ENCODE data around the gene KIAA0753. TPM values are rescaled to one million over a fixed set of nuclear protein-coding genes. Genes with fewer than 3 reads are reported as not detected.
A peak's percentile ranks its signal among the peaks of the same experiment; 100 is the strongest.
"Not testable (repeated sequence)": the region's sequence is repeated elsewhere in the genome, so short reads cannot be mapped to it uniquely, and the experiment has no call there.

KIAA0753 gene
- total RNA-seq, 1 donor from 2014 or later, result 33.7 TPM

DNA sequence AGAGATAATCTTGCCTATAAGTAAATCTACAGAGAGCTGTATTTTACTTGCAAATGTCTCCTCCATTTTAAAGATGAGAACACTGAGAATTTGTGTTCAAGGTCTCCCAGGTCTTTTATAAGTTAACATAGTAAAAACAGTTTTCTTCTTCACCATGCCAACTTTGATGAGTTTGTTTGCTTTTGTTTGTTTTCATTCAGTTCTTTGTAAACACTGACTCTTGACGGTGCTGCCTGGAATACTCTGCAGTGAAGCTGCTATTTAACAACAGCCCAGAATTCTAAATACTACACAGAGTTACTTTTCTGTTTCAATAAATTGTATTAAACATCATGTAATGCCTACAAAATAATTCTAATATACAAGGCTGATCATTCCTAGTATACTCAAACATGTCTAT, 42.8 kb downstream of the KIAA0753 start:
- Mint-ChIP-seq H3K27me3 (no peaks in the 10 kb centered on the region), H3K4me1 (ENCODE audit: unreplicated experiment) (peaks cover 3% of the 10 kb centered on the region), H3K36me3 (peaks cover 41% of the 10 kb centered on the region), H3K9me3 (no peaks in the 10 kb centered on the region), H3K4me3 (no peak overlapping the region), H3K27ac (no peak overlapping the region)
- no peak for DNase-seq (ENCODE audit: extremely low spot score, unreplicated experiment)
- TF ChIP-seq, protein P1, sequence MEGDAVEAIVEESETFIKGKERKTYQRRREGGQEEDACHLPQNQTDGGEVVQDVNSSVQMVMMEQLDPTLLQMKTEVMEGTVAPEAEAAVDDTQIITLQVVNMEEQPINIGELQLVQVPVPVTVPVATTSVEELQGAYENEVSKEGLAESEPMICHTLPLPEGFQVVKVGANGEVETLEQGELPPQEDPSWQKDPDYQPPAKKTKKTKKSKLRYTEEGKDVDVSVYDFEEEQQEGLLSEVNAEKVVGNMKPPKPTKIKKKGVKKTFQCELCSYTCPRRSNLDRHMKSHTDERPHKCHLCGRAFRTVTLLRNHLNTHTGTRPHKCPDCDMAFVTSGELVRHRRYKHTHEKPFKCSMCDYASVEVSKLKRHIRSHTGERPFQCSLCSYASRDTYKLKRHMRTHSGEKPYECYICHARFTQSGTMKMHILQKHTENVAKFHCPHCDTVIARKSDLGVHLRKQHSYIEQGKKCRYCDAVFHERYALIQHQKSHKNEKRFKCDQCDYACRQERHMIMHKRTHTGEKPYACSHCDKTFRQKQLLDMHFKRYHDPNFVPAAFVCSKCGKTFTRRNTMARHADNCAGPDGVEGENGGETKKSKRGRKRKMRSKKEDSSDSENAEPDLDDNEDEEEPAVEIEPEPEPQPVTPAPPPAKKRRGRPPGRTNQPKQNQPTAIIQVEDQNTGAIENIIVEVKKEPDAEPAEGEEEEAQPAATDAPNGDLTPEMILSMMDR (conservative IDR thresholded peaks at IDR 0.05), result no peak

DNA sequence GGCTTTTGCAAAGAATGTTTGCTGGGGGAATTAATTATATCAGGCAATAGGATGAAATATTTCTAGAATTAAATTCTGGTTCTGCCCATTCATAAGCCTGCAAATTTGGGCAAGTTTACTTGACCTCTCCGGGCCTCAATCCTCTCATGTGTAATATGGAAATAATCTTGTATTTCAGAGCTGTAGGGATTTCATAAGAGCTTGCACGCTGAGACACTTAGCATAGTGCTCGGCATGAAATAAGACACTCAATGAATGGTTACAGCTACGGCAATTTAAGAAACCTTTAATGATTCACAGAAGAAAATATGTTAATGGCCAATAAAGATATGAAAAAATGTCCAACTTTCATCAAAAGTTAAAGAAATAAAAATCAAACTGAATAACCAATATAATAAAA, 43.6 kb downstream of the KIAA0753 start:
- DNase-seq (ENCODE audit: extremely low spot score, unreplicated experiment), result no peak
- H3K4me3 Mint-ChIP-seq, result no peak overlapping the region
- no peaks in the 10 kb centered on the region for H3K9me3 Mint-ChIP-seq
- H3K27ac Mint-ChIP-seq, result no peak overlapping the region
- TF ChIP-seq, protein P1 (conservative IDR thresholded peaks at IDR 0.05), result no peak
- no peaks in the 10 kb centered on the region for H3K27me3 Mint-ChIP-seq
- H3K4me1 Mint-ChIP-seq (ENCODE audit: unreplicated experiment), result peaks cover 9% of the 10 kb centered on the region
- H3K36me3 Mint-ChIP-seq, result peaks cover 40% of the 10 kb centered on the region

DNA sequence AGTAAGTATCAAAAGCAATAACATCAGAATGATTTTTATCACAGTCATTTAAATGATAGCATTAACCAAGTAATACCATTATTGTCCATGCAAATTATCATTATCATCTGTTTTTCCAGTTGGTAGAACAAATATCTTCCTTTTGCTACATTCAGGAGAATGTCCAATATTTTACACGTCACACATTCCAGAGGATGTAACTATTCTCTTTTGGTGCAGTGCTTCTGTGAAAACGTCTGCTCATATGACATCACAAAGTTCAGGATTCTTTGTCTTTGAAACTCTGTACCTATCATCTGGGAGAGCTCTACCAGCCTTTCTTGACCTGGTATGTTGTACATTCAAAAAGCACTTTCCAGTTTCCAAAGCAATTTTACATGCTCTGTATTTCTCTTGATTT, 44.0 kb downstream of the KIAA0753 start:
- H3K4me3 Mint-ChIP-seq, result no peak overlapping the region
- H3K27me3 Mint-ChIP-seq, result no peaks in the 10 kb centered on the region
- H3K9me3 Mint-ChIP-seq, result no peaks in the 10 kb centered on the region
- DNase-seq (ENCODE audit: extremely low spot score, unreplicated experiment), result no peak
- H3K27ac Mint-ChIP-seq, result no peak overlapping the region
- TF ChIP-seq, protein P1 (conservative IDR thresholded peaks at IDR 0.05), result no peak
- peaks cover 36% of the 10 kb centered on the region for H3K36me3 Mint-ChIP-seq
- H3K4me1 Mint-ChIP-seq (ENCODE audit: unreplicated experiment), result peaks cover 12% of the 10 kb centered on the region

DNA sequence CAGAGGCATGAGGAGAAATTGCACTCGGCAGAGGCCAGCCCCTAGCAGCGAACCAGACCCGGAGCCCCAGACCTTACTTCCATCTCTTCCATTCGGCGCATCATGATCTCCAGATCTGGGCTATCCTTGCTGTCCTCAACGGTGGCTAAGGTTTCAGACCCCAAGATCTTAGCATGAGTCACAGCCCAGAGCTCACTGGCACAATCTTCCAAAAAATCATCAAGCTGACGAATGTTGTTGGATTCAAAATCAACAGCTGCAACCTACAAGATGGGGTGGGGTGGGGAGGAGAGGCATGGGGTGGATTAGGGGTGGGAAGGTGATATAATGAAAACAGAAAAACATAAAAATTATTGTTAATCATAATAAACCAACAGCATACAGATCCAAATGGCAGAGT, 44.4 kb downstream of the KIAA0753 start:
- no peak for DNase-seq (ENCODE audit: extremely low spot score, unreplicated experiment)
- Mint-ChIP-seq H3K9me3 (no peaks in the 10 kb centered on the region), H3K36me3 (peaks cover 36% of the 10 kb centered on the region), H3K27me3 (no peaks in the 10 kb centered on the region), H3K4me1 (ENCODE audit: unreplicated experiment) (peaks cover 12% of the 10 kb centered on the region), H3K27ac (no peak overlapping the region), H3K4me3 (no peak overlapping the region)
- TF ChIP-seq, protein P1 (conservative IDR thresholded peaks at IDR 0.05), result no peak

DNA sequence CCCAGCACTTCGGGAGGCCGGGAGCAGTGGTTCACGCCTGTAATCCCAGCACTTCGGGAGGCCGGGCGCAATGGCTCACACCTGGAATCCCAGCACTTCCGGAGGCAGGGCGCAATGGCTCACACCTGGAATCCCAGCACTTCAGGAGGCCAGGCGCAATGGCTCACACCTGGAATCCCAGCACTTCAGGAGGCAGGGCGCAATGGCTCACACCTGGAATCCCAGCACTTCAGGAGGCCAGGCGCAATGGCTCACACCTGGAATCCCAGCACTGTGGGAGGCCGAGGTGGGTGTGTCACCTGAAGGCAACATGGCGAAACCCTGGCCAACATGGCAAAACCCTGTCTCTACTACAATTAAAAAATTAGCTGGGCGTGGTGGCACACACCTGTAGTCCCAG, 47.1 kb downstream of the KIAA0753 start:
- not testable (repeated sequence) for H3K27me3 Mint-ChIP-seq; H3K9me3 Mint-ChIP-seq; DNase-seq (ENCODE audit: extremely low spot score, unreplicated experiment); H3K27ac Mint-ChIP-seq; H3K4me3 Mint-ChIP-seq
- peaks cover 12% of the 10 kb centered on the region for H3K4me1 Mint-ChIP-seq (ENCODE audit: unreplicated experiment)
- peaks cover 35% of the 10 kb centered on the region for H3K36me3 Mint-ChIP-seq

DNA sequence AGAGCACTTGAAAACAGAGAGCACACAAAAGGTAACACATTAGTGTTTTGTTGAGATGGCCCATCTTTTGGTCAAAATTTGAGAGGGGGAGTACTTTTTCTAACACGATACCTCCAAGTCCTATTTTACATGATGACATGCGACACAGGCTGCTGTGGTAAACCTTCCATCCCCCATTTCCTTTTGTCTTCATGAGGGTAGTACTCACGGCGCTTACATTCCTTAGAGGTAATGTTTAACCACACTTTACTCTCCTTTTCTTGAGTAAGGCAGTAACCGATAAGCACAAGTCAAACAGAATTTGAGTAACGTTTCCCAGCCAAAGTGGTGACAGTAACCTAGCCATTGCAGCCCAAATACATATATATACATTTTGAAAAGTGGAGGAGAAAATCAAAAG, 48.3 kb downstream of the KIAA0753 start:
- Mint-ChIP-seq H3K27ac (peak overlapping the region; percentile 55), H3K4me1 (ENCODE audit: unreplicated experiment) (peaks cover 8% of the 10 kb centered on the region), H3K9me3 (no peaks in the 10 kb centered on the region), H3K36me3 (peaks cover 47% of the 10 kb centered on the region), H3K27me3 (no peaks in the 10 kb centered on the region), H3K4me3 (peak overlapping the region; percentile 39)
- no peak for DNase-seq (ENCODE audit: extremely low spot score, unreplicated experiment)
- TF ChIP-seq, protein P1 (conservative IDR thresholded peaks at IDR 0.05), result no peak
